ENCODE results near the gene SUFU. TPM values are rescaled to one million over a fixed set of nuclear protein-coding genes. Genes with fewer than 3 reads are reported as not detected.

SUFU gene
- 3.0 and 4.7 TPM in 2 replicates for total RNA-seq

DNA sequence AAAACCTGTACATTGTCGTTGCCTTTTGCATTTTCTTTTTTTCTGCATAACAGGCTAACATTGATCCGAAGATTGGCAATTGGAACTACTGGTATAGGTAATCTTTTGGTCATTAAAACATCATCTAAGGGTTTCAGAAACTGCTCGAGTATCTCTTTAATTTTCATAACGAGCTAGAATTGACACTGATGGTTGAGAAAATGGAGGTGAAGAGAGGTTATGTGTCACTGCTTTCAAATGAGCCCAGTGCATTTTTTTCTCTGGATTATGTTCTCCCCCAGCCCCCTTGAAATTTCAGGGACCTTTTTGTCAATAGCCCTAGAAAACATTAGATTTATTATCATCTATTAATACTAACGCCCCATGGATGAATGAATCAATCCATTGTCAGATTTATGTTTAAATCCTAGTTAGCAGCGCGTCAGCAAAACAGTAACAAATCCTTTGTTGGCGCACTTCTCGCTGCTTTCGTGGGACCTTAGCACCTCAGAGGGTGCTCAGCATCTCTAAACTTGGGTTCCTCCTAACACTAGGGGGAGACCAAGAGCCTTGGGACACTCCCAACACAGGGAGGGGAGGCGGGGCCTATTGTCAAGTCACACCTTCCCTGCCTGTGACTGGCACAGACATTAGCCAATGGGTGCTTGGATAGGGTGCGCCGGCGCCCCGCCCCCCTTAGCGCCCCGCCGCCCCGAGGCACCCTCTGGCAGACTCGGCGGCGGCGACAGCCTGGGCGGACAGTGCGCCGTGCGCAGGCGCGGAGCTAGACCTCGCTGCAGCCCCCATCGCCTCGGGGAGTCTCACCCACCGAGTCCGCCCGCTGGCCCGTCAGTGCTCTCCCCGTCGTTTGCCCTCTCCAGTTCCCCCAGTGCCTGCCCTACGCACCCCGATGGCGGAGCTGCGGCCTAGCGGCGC, at the start of gene SUFU:
Gene SUFU, plus strand, starts transcription at position 709 of the 915 bp plus-strand sequence. Its CDS starts 181 bp downstream, at position 890.

DNA sequence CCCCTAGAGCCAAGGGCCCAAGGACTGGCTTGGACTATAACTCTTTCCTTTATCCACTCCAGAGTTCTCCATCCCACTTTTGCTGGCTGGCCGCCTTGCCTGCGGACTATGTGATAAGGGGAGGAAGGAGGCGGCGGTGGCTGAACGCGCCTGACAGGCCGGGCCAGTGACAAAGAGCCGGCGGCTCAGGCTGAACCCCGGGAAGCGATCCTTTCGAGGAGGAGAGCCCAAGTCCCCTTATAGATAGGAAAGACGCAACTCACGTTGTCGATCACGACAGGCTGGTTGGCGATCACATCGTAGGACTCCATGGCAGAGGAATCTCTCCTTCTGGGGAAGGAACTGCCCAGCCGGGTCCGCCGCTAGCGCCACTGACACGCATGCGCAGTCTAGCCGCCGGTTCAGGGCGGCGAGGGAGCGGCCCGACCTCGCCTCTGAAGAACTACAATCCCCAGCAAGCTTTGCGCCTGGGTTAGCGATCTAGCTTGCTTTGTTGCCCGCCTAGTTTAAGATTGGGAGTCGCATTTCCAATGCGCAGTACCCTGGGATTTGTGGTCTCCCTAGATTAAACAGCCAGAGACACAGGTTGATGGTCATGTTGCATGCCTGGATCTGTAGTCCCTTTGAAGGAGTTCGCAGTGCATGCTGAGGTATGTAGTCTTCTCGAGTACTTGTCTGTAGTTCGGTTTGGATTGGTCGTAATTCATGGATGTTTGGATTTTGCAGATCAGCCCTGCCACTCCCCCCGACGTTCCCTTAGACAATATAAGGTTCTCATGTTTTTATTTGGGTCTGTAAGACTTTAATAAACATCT, 1.2 kb upstream of the SUFU start, which contains the start of gene ACTR1A:
Gene ACTR1A, minus strand, starts transcription at position 376 of the 815 bp plus-strand sequence. Its CDS starts 65 bp downstream, at position 311.

DNA sequence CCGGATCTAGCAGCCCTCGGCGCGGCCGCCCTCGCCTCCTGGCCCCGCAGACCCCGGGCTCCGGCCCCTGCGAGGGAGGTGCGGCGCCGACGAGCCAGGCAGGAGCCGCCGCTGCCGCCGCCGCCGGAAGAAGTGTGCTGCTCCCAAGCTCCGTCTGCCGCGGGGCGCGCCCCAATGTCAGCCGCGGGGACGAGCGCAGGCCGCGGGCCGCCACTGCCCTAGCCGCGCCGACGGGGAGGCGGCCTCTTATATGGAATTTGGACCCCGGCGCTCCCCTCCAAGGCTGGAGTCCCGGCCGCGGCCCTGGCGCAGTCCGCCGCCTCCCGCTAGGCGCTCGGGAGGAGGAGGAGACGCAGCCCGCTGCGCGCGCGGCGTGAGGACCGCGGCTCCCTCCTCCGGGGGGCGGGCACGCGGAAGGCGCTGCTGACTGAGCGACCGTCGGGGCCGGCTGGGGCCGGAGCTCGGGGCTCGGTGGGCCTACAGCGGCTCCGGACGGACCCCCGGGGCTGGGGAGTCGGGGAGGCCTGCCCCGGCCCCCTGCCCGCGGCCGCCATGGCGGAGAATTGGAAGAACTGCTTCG, 140.4 kb downstream of the SUFU start, which contains the start of gene TRIM8:
Gene TRIM8, plus strand, starts transcription at position 414 of the 580 bp plus-strand sequence. Its CDS starts 139 bp downstream, at position 553.

Other genes with a start within 250 kb of the SUFU start
- 13.6 and 14.3 TPM in 2 replicates for gene NFKB2, start 108.3 kb upstream of the SUFU start, total RNA-seq
- gene PSD, start 85.2 kb upstream of the SUFU start, total RNA-seq: 0.11 and 0.26 TPM in 2 replicates
- 5.6 and 5.7 TPM in 2 replicates for gene FBXL15, start 83.1 kb upstream of the SUFU start, total RNA-seq
- gene CUEDC2, start 71.4 kb upstream of the SUFU start, total RNA-seq: 30.8 and 34.1 TPM in 2 replicates
- not detected in 2 replicates for gene C10orf95, start 52.4 kb upstream of the SUFU start, total RNA-seq
- gene ACTR1A, start 1.3 kb upstream of the SUFU start, total RNA-seq: 142 and 144 TPM in 2 replicates
- 56.6 and 58.6 TPM in 2 replicates for gene TRIM8, start 140.5 kb downstream of the SUFU start, total RNA-seq
- 3.8 and 5.3 TPM in 2 replicates for gene ARL3, start 210.4 kb downstream of the SUFU start, total RNA-seq
- gene SFXN2, start 210.7 kb downstream of the SUFU start, total RNA-seq: 7.0 and 8.6 TPM in 2 replicates
- gene WBP1L, start 240.0 kb downstream of the SUFU start, total RNA-seq: 61.9 and 63.0 TPM in 2 replicates

Measured in dermis lymphatic vessel endothelial cell (primary cell).